Measurements from ENCODE around the gene PHACTR2.

Gene PHACTR2

DNA sequence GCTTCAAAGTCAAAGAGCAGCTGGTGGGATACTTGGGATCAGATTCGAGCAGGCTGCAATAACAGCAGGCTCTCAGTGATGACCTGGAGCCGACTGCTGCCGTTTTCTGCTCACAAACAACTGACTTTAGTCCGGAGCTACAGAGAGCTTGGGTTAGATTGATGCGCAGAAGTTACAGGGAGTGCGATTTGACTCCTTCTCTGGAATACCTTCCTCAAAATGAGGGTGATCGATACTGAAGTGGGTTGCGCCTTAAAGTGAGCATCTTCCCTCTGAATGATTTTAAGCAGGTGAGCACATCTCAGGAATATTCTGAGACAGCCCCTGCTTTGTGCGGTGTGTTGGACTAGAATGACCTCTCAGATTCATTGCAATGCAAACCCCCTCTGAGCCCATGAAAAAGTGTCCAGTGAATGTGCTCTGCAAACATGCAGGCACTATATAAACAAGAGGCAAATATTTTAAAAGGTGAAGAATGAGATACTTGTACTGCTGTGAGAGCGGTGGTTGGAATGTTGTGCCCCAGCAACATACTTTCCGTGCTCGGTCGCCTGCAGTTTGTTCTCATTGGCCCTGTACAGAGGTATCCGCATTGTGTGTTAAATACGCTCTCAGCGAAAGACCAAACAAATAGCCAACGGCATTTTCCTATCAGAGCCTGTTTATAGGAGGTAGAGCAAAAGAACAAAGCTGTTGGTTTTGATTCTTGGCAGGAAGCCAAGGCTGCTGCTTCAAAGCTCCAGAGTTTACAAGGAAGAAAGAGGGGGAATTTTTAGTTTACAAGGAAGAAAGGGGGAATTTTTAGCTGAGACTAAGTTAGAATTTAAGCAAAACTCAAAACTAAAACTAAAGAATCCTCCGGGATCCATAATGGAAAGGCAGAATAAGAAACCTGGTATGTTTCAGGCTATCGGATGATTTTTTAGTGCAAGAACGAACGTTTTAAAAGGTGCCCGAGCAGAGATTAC, 67.7 kb downstream of the PHACTR2 start:
- peaks cover 40% of the 10 kb centered on the region for H3K4me1 ChIP-seq (ENCODE audit: insufficient read depth, low read length)
- peak overlapping the region; percentile 29 to 42 for H3K4me3 ChIP-seq (ENCODE audit: low read depth in 1 of 2, low read length in 2 of 2)
- H3K27me3 ChIP-seq (ENCODE audit: control insufficient read depth in 1 of 2, insufficient read depth in 2 of 2, low read length in 2 of 2), result no peaks in the 10 kb centered on the region
- no peaks in the 10 kb centered on the region for H3K36me3 ChIP-seq (ENCODE audit: insufficient read depth, low read length)
- no peaks in the 10 kb centered on the region for H3K9me3 ChIP-seq (ENCODE audit: low read length)
- H3K9ac ChIP-seq (ENCODE audit: low read length), result no peak overlapping the region
- no peak overlapping the region for H3K27ac ChIP-seq (ENCODE audit: low read depth, low read length)

DNA sequence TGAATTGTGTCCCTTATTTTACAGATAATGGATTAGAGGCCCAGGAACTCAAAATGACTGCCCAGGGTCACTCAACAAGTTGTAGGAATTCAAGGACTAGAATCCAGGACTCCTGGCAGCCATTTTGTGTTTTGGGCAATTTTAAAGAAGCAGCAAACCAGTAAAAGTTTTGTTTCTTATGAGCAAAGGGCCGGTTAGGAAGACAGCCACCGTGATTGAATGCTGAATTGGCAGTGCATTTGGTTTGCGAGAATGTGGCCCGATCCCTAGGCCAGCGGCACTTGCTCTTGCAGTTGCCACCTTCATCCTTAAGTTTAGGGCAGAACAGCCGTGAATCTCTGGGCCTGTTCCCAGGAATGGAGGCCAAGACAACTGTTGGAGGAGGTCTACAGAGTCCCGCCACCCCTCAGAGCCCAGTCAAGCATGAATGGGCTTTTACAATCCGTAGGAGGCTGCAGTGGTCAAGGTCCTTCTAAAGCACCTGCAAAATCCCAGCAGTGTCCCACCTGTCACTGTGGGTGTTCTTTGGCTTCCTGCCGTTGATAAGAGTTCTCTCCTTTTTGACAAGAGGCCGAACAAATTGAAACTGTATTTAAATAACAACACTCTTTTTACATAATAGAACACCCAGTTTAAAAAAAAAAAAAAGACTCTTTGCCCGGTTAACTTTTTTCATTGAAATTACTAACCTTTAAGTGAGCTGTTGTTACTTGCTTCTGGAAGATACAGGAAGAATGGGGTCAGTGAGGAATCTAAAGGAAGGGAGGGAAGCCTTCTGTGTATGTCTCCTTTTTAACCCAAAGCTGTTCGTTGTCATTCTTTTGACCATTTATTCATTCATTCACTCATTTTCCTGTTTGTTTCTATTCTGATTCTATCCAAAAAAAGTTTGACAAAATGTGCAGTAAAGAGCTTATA, 68.7 kb downstream of the PHACTR2 start:
- no peaks in the 10 kb centered on the region for H3K36me3 ChIP-seq (ENCODE audit: insufficient read depth, low read length)
- H3K27me3 ChIP-seq (ENCODE audit: control insufficient read depth in 1 of 2, insufficient read depth in 2 of 2, low read length in 2 of 2), result no peaks in the 10 kb centered on the region
- no peak overlapping the region for H3K27ac ChIP-seq (ENCODE audit: low read depth, low read length)
- peak overlapping the region; percentile 29 to 42 for H3K4me3 ChIP-seq (ENCODE audit: low read depth in 1 of 2, low read length in 2 of 2)
- H3K4me1 ChIP-seq (ENCODE audit: insufficient read depth, low read length), result peaks cover 40% of the 10 kb centered on the region
- no peak overlapping the region for H3K9ac ChIP-seq (ENCODE audit: low read length)
- H3K9me3 ChIP-seq (ENCODE audit: low read length), result no peaks in the 10 kb centered on the region

DNA sequence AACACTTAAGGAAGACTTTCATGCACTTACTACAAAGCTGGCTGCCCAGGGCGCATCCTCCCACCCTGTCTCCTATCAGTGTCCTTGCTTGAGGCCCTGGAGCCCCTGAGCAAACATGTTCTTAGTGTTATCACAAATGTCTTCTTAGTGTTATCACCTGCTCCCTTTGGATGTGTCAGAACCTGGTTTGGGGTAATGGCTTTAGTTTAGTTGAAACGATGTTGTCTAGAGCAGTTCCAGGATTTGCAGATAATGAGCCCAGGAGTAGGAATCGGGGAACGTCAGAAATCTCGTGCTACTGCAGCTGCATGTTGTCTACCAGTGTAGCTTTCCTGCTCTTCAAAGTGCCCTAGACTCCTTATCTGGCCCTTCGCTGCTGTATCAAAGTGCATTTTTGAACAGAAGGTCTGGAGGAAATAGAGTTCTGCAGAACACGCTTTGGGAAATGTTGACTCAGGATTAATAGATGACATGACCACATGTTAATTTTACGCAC, 69.6 kb downstream of the PHACTR2 start:
- H3K4me3 ChIP-seq (ENCODE audit: low read depth in 1 of 2, low read length in 2 of 2), result no peak overlapping the region
- H3K4me1 ChIP-seq (ENCODE audit: insufficient read depth, low read length), result peaks cover 40% of the 10 kb centered on the region
- no peak overlapping the region for H3K27ac ChIP-seq (ENCODE audit: low read depth, low read length)
- no peaks in the 10 kb centered on the region for H3K27me3 ChIP-seq (ENCODE audit: control insufficient read depth in 1 of 2, insufficient read depth in 2 of 2, low read length in 2 of 2)
- H3K9me3 ChIP-seq (ENCODE audit: low read length), result no peaks in the 10 kb centered on the region
- no peak overlapping the region for H3K9ac ChIP-seq (ENCODE audit: low read length)
- no peaks in the 10 kb centered on the region for H3K36me3 ChIP-seq (ENCODE audit: insufficient read depth, low read length)

GRCh38 chr6:143749891-143750290, 72.1 kb downstream of the PHACTR2 start:
- Histone ChIP-seq H3K4me3 (ENCODE audit: low read depth in 1 of 2, low read length in 2 of 2) (no peak overlapping the region), H3K9me3 (ENCODE audit: low read length) (no peaks in the 10 kb centered on the region), H3K9ac (ENCODE audit: low read length) (no peak overlapping the region), H3K36me3 (ENCODE audit: insufficient read depth, low read length) (no peaks in the 10 kb centered on the region), H3K27ac (ENCODE audit: low read depth, low read length) (no peak overlapping the region), H3K4me1 (ENCODE audit: insufficient read depth, low read length) (peaks cover 16% of the 10 kb centered on the region), H3K27me3 (ENCODE audit: control insufficient read depth in 1 of 2, insufficient read depth in 2 of 2, low read length in 2 of 2) (no peaks in the 10 kb centered on the region)

- Histone ChIP-seq H3K27ac (ENCODE audit: low read depth, low read length) (no peak overlapping the region), H3K27me3 (ENCODE audit: control insufficient read depth in 1 of 2, insufficient read depth in 2 of 2, low read length in 2 of 2) (no peaks in the 10 kb centered on the region), H3K4me1 (ENCODE audit: insufficient read depth, low read length) (peaks cover 6% of the 10 kb centered on the region), H3K4me3 (ENCODE audit: low read depth in 1 of 2, low read length in 2 of 2) (no peak overlapping the region), H3K36me3 (ENCODE audit: insufficient read depth, low read length) (no peaks in the 10 kb centered on the region), H3K9ac (ENCODE audit: low read length) (no peak overlapping the region), H3K9me3 (ENCODE audit: low read length) (no peaks in the 10 kb centered on the region)
Measured at GRCh38 chr6:143750877-143751276, 73.1 kb downstream of the PHACTR2 start.

DNA sequence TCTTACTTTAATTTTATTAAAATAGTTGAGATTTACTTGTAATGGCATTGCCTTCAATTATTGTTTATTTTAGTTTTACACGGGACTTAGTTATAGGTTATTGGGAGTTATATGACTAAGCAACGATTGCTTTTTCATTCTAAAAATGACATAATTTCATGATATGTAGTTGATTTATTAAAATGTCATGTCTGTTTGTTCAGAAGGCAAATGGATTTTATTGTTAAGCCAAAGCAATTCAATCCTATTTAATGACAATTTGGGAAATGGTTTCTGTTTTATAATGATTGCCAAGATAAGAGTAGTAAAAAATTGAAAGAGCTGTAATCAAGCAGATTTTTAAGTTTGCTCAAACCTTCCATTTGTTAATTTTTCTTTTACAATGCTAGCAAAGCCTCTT, 74.7 kb downstream of the PHACTR2 start:
- Histone ChIP-seq H3K9me3 (ENCODE audit: low read length) (no peaks in the 10 kb centered on the region), H3K27me3 (ENCODE audit: control insufficient read depth in 1 of 2, insufficient read depth in 2 of 2, low read length in 2 of 2) (no peaks in the 10 kb centered on the region), H3K4me3 (ENCODE audit: low read depth in 1 of 2, low read length in 2 of 2) (no peak overlapping the region), H3K36me3 (ENCODE audit: insufficient read depth, low read length) (no peaks in the 10 kb centered on the region), H3K9ac (ENCODE audit: low read length) (no peak overlapping the region), H3K4me1 (ENCODE audit: insufficient read depth, low read length) (no peaks in the 10 kb centered on the region), H3K27ac (ENCODE audit: low read depth, low read length) (no peak overlapping the region)

- Histone ChIP-seq H3K27me3 (ENCODE audit: control insufficient read depth in 1 of 2, insufficient read depth in 2 of 2, low read length in 2 of 2) (no peaks in the 10 kb centered on the region), H3K9me3 (ENCODE audit: low read length) (no peaks in the 10 kb centered on the region), H3K9ac (ENCODE audit: low read length) (no peak overlapping the region), H3K4me1 (ENCODE audit: insufficient read depth, low read length) (no peaks in the 10 kb centered on the region), H3K4me3 (ENCODE audit: low read depth in 1 of 2, low read length in 2 of 2) (no peak overlapping the region), H3K36me3 (ENCODE audit: insufficient read depth, low read length) (no peaks in the 10 kb centered on the region), H3K27ac (ENCODE audit: low read depth, low read length) (no peak overlapping the region)
Measured at GRCh38 chr6:143753678-143754077, 75.9 kb downstream of the PHACTR2 start.

- Histone ChIP-seq H3K4me1 (ENCODE audit: insufficient read depth, low read length) (no peaks in the 10 kb centered on the region), H3K27me3 (ENCODE audit: control insufficient read depth in 1 of 2, insufficient read depth in 2 of 2, low read length in 2 of 2) (no peaks in the 10 kb centered on the region), H3K9ac (ENCODE audit: low read length) (no peak overlapping the region), H3K36me3 (ENCODE audit: insufficient read depth, low read length) (no peaks in the 10 kb centered on the region), H3K9me3 (ENCODE audit: low read length) (no peaks in the 10 kb centered on the region), H3K27ac (ENCODE audit: low read depth, low read length) (no peak overlapping the region), H3K4me3 (ENCODE audit: low read depth in 1 of 2, low read length in 2 of 2) (no peak overlapping the region)
Measured at GRCh38 chr6:143754204-143754603, 76.4 kb downstream of the PHACTR2 start.

DNA sequence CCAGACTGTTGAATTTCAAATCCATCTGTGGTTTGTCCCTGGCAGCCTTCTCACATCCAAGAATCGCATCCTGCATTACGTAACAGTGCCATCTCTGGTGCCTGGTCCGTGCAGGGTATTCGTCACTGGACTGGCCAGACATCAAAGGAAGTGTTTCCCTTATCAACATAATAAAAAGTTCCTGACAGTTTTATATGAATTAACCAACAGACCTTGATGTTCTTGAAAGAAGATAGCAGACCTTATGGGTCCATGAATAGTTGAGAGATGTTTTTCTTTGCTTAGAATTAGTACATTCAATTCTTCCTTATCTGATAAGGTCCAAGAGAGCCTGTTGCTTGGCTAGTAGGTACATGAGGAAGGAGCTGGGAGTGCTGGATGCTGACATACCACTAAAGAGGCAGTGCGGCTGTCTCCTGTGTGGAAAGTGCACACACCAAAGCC, 77.6 kb downstream of the PHACTR2 start:
- no peaks in the 10 kb centered on the region for H3K4me1 ChIP-seq (ENCODE audit: insufficient read depth, low read length)
- H3K9me3 ChIP-seq (ENCODE audit: low read length), result no peaks in the 10 kb centered on the region
- H3K36me3 ChIP-seq (ENCODE audit: insufficient read depth, low read length), result peaks cover 2% of the 10 kb centered on the region
- H3K27ac ChIP-seq (ENCODE audit: low read depth, low read length), result no peak overlapping the region
- no peak overlapping the region for H3K9ac ChIP-seq (ENCODE audit: low read length)
- no peak overlapping the region for H3K4me3 ChIP-seq (ENCODE audit: low read depth in 1 of 2, low read length in 2 of 2)
- H3K27me3 ChIP-seq (ENCODE audit: control insufficient read depth in 1 of 2, insufficient read depth in 2 of 2, low read length in 2 of 2), result no peaks in the 10 kb centered on the region

DNA sequence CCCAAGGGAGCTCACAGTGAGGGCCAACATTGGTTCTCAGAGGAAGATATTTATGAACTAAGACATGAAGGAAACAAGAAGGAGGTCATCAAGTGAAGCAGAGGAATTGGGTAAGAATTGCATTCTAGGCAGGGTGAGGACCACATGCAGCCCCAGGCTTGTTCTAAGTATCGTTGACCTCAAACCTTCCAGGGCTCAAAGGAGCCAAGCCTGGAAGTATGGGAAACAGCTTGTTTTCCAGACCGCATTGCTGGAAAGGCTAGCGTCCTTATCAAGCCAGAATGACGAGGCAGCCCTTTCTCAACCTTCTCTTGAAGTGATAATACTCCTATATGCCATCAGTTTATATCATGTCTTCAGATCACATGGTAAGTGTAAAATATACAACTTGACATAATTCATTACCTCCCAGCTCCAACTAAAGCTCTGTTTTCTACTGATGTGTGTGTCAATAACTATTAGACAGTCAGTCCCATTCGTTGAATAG, 79.6 kb downstream of the PHACTR2 start:
- Histone ChIP-seq H3K4me3 (ENCODE audit: low read depth in 1 of 2, low read length in 2 of 2) (no peak overlapping the region), H3K27me3 (ENCODE audit: control insufficient read depth in 1 of 2, insufficient read depth in 2 of 2, low read length in 2 of 2) (no peaks in the 10 kb centered on the region), H3K36me3 (ENCODE audit: insufficient read depth, low read length) (peaks cover 6% of the 10 kb centered on the region), H3K9ac (ENCODE audit: low read length) (no peak overlapping the region), H3K9me3 (ENCODE audit: low read length) (no peaks in the 10 kb centered on the region), H3K27ac (ENCODE audit: low read depth, low read length) (no peak overlapping the region), H3K4me1 (ENCODE audit: insufficient read depth, low read length) (no peaks in the 10 kb centered on the region)

DNA sequence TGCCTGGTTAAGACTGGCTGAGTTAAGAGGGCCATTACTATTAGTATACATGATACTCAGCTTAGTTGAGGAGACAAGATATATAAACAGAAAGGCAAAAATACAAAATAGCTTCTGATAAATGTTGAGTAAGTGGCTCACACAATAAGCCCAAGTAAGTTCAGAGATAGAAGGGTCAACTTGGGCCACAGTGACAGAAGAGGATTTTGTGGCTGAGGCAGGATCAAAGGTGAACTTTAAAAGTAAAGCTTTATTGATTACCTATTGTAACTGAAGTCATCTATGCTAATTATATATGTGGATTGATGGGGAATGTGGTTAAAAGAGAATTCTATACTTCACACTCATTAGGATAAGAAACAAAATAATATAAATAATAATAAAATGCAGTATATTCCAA, 80.8 kb downstream of the PHACTR2 start:
- H3K9ac ChIP-seq (ENCODE audit: low read length), result no peak overlapping the region
- no peak overlapping the region for H3K27ac ChIP-seq (ENCODE audit: low read depth, low read length)
- H3K36me3 ChIP-seq (ENCODE audit: insufficient read depth, low read length), result peaks cover 6% of the 10 kb centered on the region
- no peaks in the 10 kb centered on the region for H3K4me1 ChIP-seq (ENCODE audit: insufficient read depth, low read length)
- no peaks in the 10 kb centered on the region for H3K27me3 ChIP-seq (ENCODE audit: control insufficient read depth in 1 of 2, insufficient read depth in 2 of 2, low read length in 2 of 2)
- H3K4me3 ChIP-seq (ENCODE audit: low read depth in 1 of 2, low read length in 2 of 2), result no peak overlapping the region
- H3K9me3 ChIP-seq (ENCODE audit: low read length), result no peaks in the 10 kb centered on the region
